HUES64 (cell line): ENCODE results near the gene AKAP9.
"Not testable (repeated sequence)": the region's sequence is repeated elsewhere in the genome, so short reads cannot be mapped to it uniquely, and the experiment has no call there.

Experiments
- H3K27ac ChIP-seq: 2 replicates; pipeline ENCODE4 v1.7.0; 2013; ENCODE audit warnings: low read depth, low read length, inconsistent platforms
- H3K27me3 ChIP-seq: 2 replicates; pipeline ENCODE4 v1.6.1; 2013; ENCODE audit warnings: mild to moderate bottlenecking, low read length; ENCODE audit not compliant: insufficient read depth
- H3K36me3 ChIP-seq: 2 replicates; pipeline ENCODE4 v1.6.1; 2013; ENCODE audit warnings: mild to moderate bottlenecking, low read length; ENCODE audit not compliant: insufficient read depth
- H3K4me1 ChIP-seq: 2 replicates; pipeline ENCODE4 v1.6.1; 2013; ENCODE audit warnings: mild to moderate bottlenecking, low read length, moderate library complexity; ENCODE audit not compliant: insufficient read depth
- H3K4me3 ChIP-seq: 2 replicates; pipeline ENCODE4 v1.5.1; 2013; ENCODE audit warnings: mild to moderate bottlenecking, low read length, moderate library complexity
- H3K9ac ChIP-seq: 2 replicates; pipeline ENCODE4 v1.6.1; 2013; ENCODE audit warnings: mild to moderate bottlenecking, low read depth, low read length
- H3K9me3 ChIP-seq: 2 replicates; pipeline ENCODE4 v1.6.1; 2013; ENCODE audit warnings: low read depth, low read length; ENCODE audit not compliant: insufficient read depth
- WGBS: fragments of 150-250, 120-280 bp; methylation state at CpG from one replicate; pipeline ENCODE4 v1.1.7; 2013; ENCODE audit warnings: missing lambda C conversion rate; 5-methylcytosine and 5-hydroxymethylcytosine counted together

The AKAP9 gene

DNA sequence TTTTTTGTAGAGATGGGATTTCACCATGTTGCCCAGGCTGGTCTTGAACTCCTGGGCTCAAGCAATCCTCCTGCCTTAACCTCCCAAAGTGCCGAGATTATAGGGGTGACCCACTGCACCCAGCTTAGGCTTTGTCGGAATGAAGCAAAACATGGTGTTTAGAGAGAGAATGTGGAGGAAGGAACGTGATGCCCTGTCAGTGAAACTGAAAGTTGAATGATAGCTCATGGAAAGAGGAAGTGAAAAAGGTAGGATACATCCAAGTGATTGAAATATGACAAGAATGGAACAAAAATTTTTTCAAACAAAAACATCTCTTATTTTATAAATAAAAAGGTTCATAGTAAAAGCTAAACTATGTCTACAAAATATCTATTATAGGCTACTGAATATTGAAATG, 5.9 kb downstream of the AKAP9 start:
- WGBS, result 94% methylated on average over 3 of the region's 3 CpGs
- H3K27me3 ChIP-seq, result no peaks in the 10 kb centered on the region
- H3K9me3 ChIP-seq, result no peaks in the 10 kb centered on the region
- H3K4me3 ChIP-seq, result no peak overlapping the region
- H3K9ac ChIP-seq, result no peak overlapping the region
- no peaks in the 10 kb centered on the region for H3K36me3 ChIP-seq
- H3K4me1 ChIP-seq, result no peaks in the 10 kb centered on the region
- H3K27ac ChIP-seq, result no peak overlapping the region

DNA sequence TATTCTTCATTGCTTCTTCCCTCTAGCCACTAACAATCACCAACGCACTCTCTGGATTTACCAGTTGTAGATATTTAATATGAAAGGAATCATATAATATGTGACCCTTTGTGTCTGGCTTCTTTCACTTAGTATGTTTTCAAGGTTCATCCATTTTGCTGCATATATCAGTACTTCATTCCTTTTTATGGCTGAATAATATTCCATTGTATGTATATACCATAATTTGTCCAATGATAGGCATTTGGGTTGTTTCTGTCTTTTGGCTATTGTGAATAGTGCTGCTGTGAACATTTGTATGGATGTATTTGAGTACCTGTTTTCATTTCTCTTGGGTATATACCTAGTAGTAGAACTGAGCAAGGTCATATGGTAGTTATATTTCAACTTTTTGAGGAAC, 7.3 kb downstream of the AKAP9 start:
- Histone ChIP-seq H3K36me3 (no peaks in the 10 kb centered on the region), H3K27me3 (no peaks in the 10 kb centered on the region), H3K4me1 (no peaks in the 10 kb centered on the region), H3K4me3 (no peak overlapping the region), H3K27ac (no peak overlapping the region), H3K9me3 (no peaks in the 10 kb centered on the region), H3K9ac (no peak overlapping the region)
- WGBS, result no CpG with 5 or more reads among the region's 1 CpG

DNA sequence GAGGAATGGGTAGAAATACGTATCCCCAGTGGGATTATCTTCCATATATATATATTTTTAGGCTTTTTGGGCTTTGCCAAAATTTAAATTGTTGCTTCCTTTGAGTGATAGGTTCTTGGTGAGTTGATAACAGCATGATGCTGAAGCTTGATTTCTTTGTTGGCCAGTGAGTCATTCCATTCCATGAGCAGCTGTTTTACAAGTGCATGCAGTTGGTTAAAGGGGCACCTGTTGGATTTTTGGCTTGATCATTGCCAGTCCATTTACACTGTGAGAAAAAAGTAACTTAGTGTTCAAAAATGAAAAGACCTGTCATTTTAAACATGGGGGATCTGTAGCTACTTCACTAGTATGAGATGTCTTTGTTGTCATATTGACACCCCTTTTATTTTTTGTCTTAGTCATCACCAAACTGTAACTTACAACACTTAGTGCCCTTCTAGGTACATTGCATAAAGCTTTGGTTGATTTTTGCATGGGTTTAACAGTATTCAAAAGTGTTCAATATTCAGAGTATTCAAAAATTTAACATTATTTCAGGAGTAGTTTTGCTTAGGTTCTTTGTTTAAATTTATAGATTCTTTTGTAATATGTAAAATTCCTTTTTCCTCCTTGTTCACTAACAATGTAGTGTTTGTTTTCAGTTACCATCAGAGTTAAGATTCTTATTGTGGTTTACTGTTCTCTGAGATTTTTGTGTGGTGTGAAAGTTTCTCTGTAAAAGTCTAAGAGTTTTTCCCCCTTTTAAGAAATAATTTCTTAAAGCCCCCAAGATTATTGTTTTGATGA, 8.8 kb downstream of the AKAP9 start:
- H3K4me1 ChIP-seq, result no peaks in the 10 kb centered on the region
- no peaks in the 10 kb centered on the region for H3K9me3 ChIP-seq
- no CpG with 5 or more reads among the region's 1 CpG for WGBS
- H3K27ac ChIP-seq, result no peak overlapping the region
- no peak overlapping the region for H3K9ac ChIP-seq
- no peak overlapping the region for H3K4me3 ChIP-seq
- no peaks in the 10 kb centered on the region for H3K27me3 ChIP-seq
- H3K36me3 ChIP-seq, result no peaks in the 10 kb centered on the region

DNA sequence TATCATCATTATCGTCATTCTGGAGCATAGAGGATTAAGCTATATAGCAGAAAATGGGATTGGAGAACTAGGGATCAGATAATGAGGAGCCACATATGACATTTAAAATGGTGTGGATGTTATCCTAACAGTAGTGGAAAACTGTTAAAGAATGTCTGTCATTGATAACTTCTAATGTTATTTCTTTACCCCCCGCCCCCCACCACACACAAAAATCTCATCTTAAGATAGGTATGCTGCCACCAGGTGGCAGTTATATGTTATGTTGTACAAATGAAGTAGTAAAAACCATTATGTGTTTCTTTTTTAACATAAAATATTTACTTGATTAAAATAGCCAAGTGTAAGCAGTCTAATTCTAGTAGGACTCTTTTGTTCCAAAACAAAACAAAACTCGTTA, 13.0 kb downstream of the AKAP9 start:
- WGBS, result 99% methylated on average over 2 of the region's 3 CpGs
- Histone ChIP-seq H3K27ac (no peak overlapping the region), H3K27me3 (no peaks in the 10 kb centered on the region), H3K4me1 (no peaks in the 10 kb centered on the region), H3K36me3 (no peaks in the 10 kb centered on the region; the same call in 1 of the 2 replicates), H3K9ac (no peak overlapping the region), H3K9me3 (no peaks in the 10 kb centered on the region), H3K4me3 (no peak overlapping the region)

DNA sequence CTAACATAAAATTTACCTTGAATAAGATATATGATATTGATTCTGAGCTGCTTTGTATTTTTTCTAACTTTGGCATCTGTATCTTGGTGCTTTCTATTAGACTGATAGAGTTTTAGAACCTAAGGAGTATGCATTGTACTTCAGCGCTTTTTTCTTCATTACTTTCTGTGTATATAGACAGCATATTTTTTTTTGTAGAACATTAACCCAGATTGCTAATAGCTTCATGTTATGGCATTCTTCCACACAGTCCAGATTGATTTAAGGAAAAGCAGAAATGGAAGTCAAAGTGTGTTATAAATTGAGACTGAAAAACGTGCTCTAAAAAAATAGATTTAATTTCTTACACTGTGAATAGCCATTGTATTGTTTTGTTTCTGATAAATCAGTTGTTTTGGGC, 15.8 kb downstream of the AKAP9 start:
- H3K9ac ChIP-seq, H3K27me3 ChIP-seq, H3K9me3 ChIP-seq, H3K27ac ChIP-seq, H3K4me3 ChIP-seq, H3K36me3 ChIP-seq, H3K4me1 ChIP-seq: not testable (repeated sequence)
- WGBS, result 100% methylated on average over 1 of the region's 2 CpGs

DNA sequence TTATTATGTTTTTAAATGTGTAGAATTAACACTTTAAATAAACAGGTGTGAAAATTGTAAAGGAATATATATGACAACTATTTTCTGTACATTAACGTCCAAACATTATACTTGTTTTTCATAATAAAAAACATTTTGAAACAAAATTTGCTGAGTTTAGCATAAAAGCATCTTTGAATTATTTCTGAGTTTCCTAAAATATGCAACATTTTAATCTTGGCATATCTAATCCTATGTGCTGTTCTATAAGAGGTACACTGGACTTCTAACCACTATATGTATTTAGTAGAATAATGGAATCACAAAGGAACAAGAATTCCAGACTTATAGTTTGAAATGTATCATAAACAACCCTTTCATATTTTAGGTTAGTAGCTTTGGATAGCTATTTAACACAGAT, 16.6 kb downstream of the AKAP9 start:
- no CpG with 5 or more reads among the region's 1 CpG for WGBS
- no peak overlapping the region for H3K27ac ChIP-seq
- no peaks in the 10 kb centered on the region for H3K4me1 ChIP-seq
- no peaks in the 10 kb centered on the region for H3K27me3 ChIP-seq
- H3K36me3 ChIP-seq, result no peaks in the 10 kb centered on the region; the same call in 1 of the 2 replicates
- H3K4me3 ChIP-seq, result no peak overlapping the region
- no peak overlapping the region for H3K9ac ChIP-seq
- H3K9me3 ChIP-seq, result no peaks in the 10 kb centered on the region

DNA sequence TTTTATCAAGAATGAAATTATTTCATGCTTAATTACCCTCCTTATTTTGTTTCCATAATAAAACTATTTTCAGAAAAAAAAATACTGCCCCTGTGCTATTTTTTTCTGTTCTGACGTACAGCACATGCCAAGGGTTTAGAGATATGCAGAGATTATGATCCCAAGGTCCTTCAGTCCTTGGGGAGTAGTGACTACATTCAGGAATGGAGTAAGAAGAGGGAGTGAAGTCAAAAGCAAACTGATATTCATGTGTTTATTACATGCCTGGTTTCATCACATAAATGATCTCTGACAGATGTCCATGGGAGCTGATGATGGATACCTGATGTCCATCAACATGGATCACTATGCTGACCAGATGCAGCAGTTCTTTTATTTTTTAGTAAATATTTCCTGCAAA, 17.2 kb downstream of the AKAP9 start:
- no peak overlapping the region for H3K4me3 ChIP-seq
- no peaks in the 10 kb centered on the region; the same call in 1 of the 2 replicates for H3K36me3 ChIP-seq
- no peak overlapping the region for H3K9ac ChIP-seq
- no peaks in the 10 kb centered on the region for H3K9me3 ChIP-seq
- H3K27ac ChIP-seq, result no peak overlapping the region
- WGBS, result 91% methylated on average over 1 of the region's 1 CpG
- H3K27me3 ChIP-seq, result no peaks in the 10 kb centered on the region
- no peaks in the 10 kb centered on the region for H3K4me1 ChIP-seq

DNA sequence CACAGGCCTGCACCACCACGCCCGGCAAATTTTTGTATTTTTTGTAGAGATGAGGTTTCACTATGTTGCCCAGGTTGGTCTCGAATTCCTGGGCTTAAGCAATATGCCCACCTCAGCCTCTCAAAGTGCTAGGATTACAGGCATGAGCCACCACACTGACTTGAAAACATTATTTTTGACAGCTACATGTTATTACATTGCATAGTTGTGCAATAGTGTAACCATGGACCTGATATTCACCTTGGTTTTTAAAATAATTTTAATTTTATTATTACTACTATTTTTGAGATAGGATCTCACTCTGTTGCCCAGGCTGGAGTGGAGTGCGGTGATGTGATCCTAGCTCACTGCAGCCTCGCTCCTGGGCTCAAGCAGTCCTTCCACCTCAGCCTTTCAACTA, 18.4 kb downstream of the AKAP9 start:
- WGBS, result 69% methylated on average over 5 of the region's 5 CpGs
- Histone ChIP-seq H3K4me1 (no peaks in the 10 kb centered on the region), H3K36me3 (no peaks in the 10 kb centered on the region; the same call in 1 of the 2 replicates), H3K9ac (no peak overlapping the region), H3K27me3 (no peaks in the 10 kb centered on the region), H3K9me3 (no peaks in the 10 kb centered on the region), H3K4me3 (no peak overlapping the region), H3K27ac (no peak overlapping the region)

DNA sequence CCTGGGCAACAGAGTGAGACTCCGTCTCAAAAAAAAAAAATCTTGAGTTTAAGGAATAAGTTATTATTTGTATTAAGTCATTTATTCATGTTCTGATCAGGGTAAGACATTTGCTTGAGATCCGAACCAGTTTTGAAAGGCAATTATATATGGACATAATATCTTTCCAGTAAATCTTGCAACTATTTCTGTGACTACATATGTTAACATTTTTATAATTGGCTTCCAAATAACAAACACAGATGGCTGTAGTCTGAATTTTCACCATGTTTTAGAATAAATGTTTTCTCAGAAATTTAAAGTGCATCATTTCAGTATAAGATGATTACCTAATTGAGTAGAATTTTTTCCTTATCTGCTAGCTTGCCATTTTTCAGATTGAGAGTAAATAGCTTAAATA, 21.2 kb downstream of the AKAP9 start:
- H3K36me3 ChIP-seq, result no peaks in the 10 kb centered on the region
- no peaks in the 10 kb centered on the region for H3K9me3 ChIP-seq
- H3K4me3 ChIP-seq, result no peak overlapping the region
- H3K4me1 ChIP-seq, result no peaks in the 10 kb centered on the region
- no peak overlapping the region for H3K9ac ChIP-seq
- H3K27ac ChIP-seq, result no peak overlapping the region
- 92% methylated on average over 1 of the region's 2 CpGs for WGBS
- no peaks in the 10 kb centered on the region for H3K27me3 ChIP-seq

DNA sequence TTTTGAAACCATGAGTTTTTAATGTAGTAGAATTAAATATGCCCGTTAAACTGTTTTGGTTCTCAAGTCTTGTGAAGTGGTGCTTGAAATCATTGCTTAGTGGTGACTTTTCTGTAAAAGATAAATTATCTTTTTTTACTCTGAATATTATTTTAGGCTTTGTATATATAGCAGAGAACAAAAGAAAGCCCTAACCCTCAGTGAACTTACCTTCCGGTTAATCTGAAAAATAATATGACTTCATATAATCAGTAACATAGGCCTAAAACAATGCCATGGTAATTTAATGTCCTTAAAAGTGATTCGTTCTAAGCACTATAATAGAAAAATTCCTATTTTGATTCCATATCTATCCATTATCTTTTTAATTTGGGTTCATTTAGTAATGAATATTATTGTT, 21.8 kb downstream of the AKAP9 start:
- 86% methylated on average over 1 of the region's 3 CpGs for WGBS

DNA sequence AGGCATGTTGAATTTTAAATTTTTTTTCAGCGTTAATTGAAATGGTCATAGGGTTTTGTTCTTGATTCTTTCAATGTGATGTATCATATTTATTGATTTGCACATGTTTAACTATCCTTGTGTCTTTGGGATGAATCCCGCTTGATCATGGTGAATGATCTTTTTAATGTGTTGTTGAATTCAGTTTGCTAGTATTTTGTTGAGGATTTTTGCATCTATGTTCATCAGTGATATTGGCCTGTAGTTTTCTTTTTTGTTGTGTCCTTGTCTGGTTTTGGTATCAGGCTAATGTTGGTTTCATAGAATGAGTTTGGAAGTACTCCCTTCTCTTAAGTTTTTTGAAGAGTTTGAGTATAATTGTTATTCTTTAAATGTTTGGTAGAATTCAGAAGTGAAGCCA, 26.9 kb downstream of the AKAP9 start:
- not testable (repeated sequence) for H3K4me3 ChIP-seq, H3K36me3 ChIP-seq, H3K9me3 ChIP-seq, H3K9ac ChIP-seq, H3K27ac ChIP-seq, H3K27me3 ChIP-seq
- H3K4me1 ChIP-seq, result peaks cover 11% of the 10 kb centered on the region; the same call in 1 of the 2 replicates
- 91% methylated on average over 2 of the region's 2 CpGs for WGBS

More for the DNA sequence above, 21.8 kb downstream of the AKAP9 start:
- Histone ChIP-seq H3K27me3 (no peaks in the 10 kb centered on the region), H3K9me3 (no peaks in the 10 kb centered on the region), H3K9ac (no peak overlapping the region), H3K36me3 (no peaks in the 10 kb centered on the region), H3K4me1 (no peaks in the 10 kb centered on the region), H3K4me3 (no peak overlapping the region), H3K27ac (no peak overlapping the region)

DNA sequence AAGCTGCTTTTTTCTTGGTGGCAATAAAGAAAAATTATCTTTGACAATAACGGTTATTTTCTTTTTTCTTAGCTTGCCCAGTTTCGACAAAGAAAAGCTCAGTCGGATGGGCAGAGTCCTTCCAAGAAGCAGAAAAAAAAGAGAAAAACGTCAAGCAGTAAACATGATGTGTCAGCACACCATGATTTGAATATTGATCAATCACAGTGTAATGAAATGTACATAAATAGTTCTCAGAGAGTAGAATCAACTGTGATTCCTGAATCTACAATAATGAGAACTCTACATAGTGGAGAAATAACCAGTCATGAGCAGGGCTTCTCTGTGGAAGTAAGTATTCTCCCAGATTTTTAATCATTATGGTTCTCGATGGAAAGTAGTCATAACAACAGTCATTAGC, 33.0 kb downstream of the AKAP9 start:
- Histone ChIP-seq H3K4me3 (no peak overlapping the region), H3K36me3 (0 out of 2 replicates have a peak, but pooled peaks cover 4% of the 10 kb centered on the region), H3K9ac (no peak overlapping the region), H3K27ac (no peak overlapping the region), H3K27me3 (no peaks in the 10 kb centered on the region), H3K9me3 (no peaks in the 10 kb centered on the region), H3K4me1 (peaks cover 11% of the 10 kb centered on the region; the same call in 1 of the 2 replicates)
- WGBS, result 90% methylated on average over 5 of the region's 5 CpGs
